Activated CD4-positive, alpha-beta T cell treated with anti-CD3 and anti-CD28 coated beads for 36 hours (primary cell): Measurements from ENCODE around the gene RASSF3. TPM values are rescaled to one million over a fixed set of nuclear protein-coding genes. Genes with fewer than 3 reads are reported as not detected.

ENCODE experiments used
- ATAC-seq: fragments of 200-7000 bp; cut with Tn5 transposase; one replicate; pipeline ENCODE4 v1.10.0; 2021; ENCODE audit warnings: mild to moderate bottlenecking, moderate library complexity
- CTCF ChIA-PET: fragments of 350-600 bp; sonication (Branson Sonifier 250); formaldehyde crosslinking; loops from one replicate; lab custom pipeline; 2021; ENCODE audit warnings: antibody characterized with exemption; lab: Charles Lee
- POLR2A ChIA-PET: fragments of 350-600 bp; sonication (Branson Sonifier 250); formaldehyde crosslinking; loops from one replicate; lab custom pipeline; 2021; ENCODE audit warnings: antibody characterized with exemption, inconsistent platforms; lab: Charles Lee
- DNase-seq: peaks from one replicate; pipeline ENCODE4 v3.0.0-alpha.2; 2020
- H3K27ac Mint-ChIP-seq: one replicate; pipeline ENCODE4 v1.8.0; 2021; ENCODE audit warnings: mixed read lengths
- H3K27me3 Mint-ChIP-seq: one replicate; pipeline ENCODE4 v1.8.0; 2021; ENCODE audit warnings: mixed read lengths
- H3K36me3 Mint-ChIP-seq: one replicate; pipeline ENCODE4 v1.8.0; 2021; ENCODE audit warnings: low read depth, mixed read lengths
- H3K4me1 Mint-ChIP-seq: one replicate; pipeline ENCODE4 v1.8.0; 2021; ENCODE audit warnings: mixed read lengths
- H3K4me3 Mint-ChIP-seq: one replicate; pipeline ENCODE4 v1.8.0; 2021; ENCODE audit warnings: mild to moderate bottlenecking, moderate library complexity, mixed read lengths
- H3K9me3 Mint-ChIP-seq: one replicate; pipeline ENCODE4 v1.8.0; 2021; ENCODE audit warnings: low read depth, mixed read lengths
- intact Hi-C, 2 experiments: fragments of 100-400 bp; cut with DNase I in 1 of 2; cut with micrococcal nuclease in 1 of 2; formaldehyde crosslinking; loops; one replicate each; pipeline versions ENCODE4 v1.14.2 to v1.15.1; 2022 to 2024; cut with DNase I, micrococcal nuclease
- microRNA-seq: library from miRNA; unstranded; fragments of <30 nt; microRNA quantifications from one replicate; pipeline ENCODE4 v1.2.0, GENCODE V29; 2021; ENCODE audit warnings: borderline replicate concordance
- total RNA-seq, 2 experiments: library from RNA; stranded (reverse); gene quantifications; one replicate each; pipeline ENCODE4 v1.2.3, GENCODE V29; 2021

RASSF3 gene
- total RNA-seq, 2 experiments from 2014 or later: 38.0 to 39.0 TPM

- Mint-ChIP-seq H3K36me3 (peaks cover 59% of the 10 kb centered on the region), H3K27me3 (no peaks in the 10 kb centered on the region), H3K9me3 (no peaks in the 10 kb centered on the region), H3K27ac (no peak overlapping the region), H3K4me1 (peaks cover 12% of the 10 kb centered on the region), H3K4me3 (no peak overlapping the region)
- peak; percentile 63 for ATAC-seq
- CTCF ChIA-PET: no interaction called here
- POLR2A ChIA-PET: no interaction called here
- intact Hi-C loops: no loop called here
- DNase-seq: no peak
These were observed 132.1 kb downstream of the RASSF3 start for GRCh38 chr12:64742416-64742815.

- Mint-ChIP-seq H3K36me3 (peaks cover 58% of the 10 kb centered on the region), H3K27ac (no peak overlapping the region), H3K4me3 (no peak overlapping the region), H3K9me3 (no peaks in the 10 kb centered on the region), H3K27me3 (no peaks in the 10 kb centered on the region), H3K4me1 (peaks cover 8% of the 10 kb centered on the region)
- no peak for DNase-seq
- ChIA-PET POLR2A (no interaction called here), CTCF (no interaction called here)
- intact Hi-C loops: no loop called here
- no peak for ATAC-seq
These were observed 132.9 kb downstream of the RASSF3 start for GRCh38 chr12:64743206-64743605.

- no peak for ATAC-seq
- ChIA-PET CTCF (interaction anchor here (0.5 to 1.6 kb wide), 2 partner anchors 13 to 222 kb away, joined by 3 to 4 read pairs; no protein-coding TSS in a partner anchor), POLR2A (no interaction called here)
- H3K27me3 Mint-ChIP-seq: no peaks in the 10 kb centered on the region
- no peaks in the 10 kb centered on the region for H3K9me3 Mint-ChIP-seq
- H3K27ac Mint-ChIP-seq: no peak overlapping the region
- peaks cover 8% of the 10 kb centered on the region for H3K4me1 Mint-ChIP-seq
- DNase-seq: no peak
- H3K4me3 Mint-ChIP-seq: no peak overlapping the region
- peaks cover 53% of the 10 kb centered on the region for H3K36me3 Mint-ChIP-seq
- intact Hi-C loops: no loop called here
These were observed 134.3 kb downstream of the RASSF3 start for GRCh38 chr12:64744422-64745258.

GRCh38 chr12:64745259-64745807 lies 135.0 kb downstream of the RASSF3 start:
- no peaks in the 10 kb centered on the region for H3K27me3 Mint-ChIP-seq
- POLR2A ChIA-PET: no interaction called here
- H3K36me3 Mint-ChIP-seq: peaks cover 49% of the 10 kb centered on the region
- no peaks in the 10 kb centered on the region for H3K9me3 Mint-ChIP-seq
- ATAC-seq (no peak), DNase-seq (no peak)
- CTCF ChIA-PET: interaction anchor here (0.5 to 1.6 kb wide), 3 partner anchors 12 to 221 kb away, joined by 3 to 4 read pairs (median 3); no protein-coding TSS in a partner anchor
- H3K4me3 Mint-ChIP-seq: no peak overlapping the region
- H3K4me1 Mint-ChIP-seq: peaks cover 8% of the 10 kb centered on the region
- no peak overlapping the region for H3K27ac Mint-ChIP-seq
- intact Hi-C loops: no loop called here

DNA sequence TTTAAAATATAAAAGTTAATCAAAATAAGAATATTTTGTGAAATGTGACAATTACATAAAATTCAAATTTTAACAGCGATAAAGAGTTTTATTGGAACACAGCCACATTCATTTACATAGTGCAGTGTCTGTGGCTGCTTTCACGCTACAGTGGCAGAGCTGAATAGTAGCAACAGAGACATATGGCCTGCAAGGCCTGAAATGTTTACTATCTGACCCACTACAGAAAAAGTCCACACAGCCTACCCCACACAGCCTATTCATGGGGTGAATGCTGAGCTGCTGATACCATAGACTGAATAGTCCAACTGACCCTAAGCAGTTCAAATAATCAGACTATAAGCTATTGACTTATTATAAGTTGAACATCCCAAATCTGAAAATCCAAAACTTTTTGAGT lies 135.7 kb downstream of the RASSF3 start:
- Mint-ChIP-seq H3K9me3 (no peaks in the 10 kb centered on the region), H3K27me3 (no peaks in the 10 kb centered on the region), H3K27ac (no peak overlapping the region), H3K4me1 (peaks cover 8% of the 10 kb centered on the region), H3K36me3 (peaks cover 48% of the 10 kb centered on the region), H3K4me3 (no peak overlapping the region)
- ChIA-PET CTCF (interaction anchor here (0.6 to 1.0 kb wide), 4 partner anchors 50 to 328 kb away, joined by 3 to 4 read pairs (median 4); no protein-coding TSS in a partner anchor), POLR2A (no interaction called here)
- intact Hi-C loops: no loop called here
- DNase-seq (no peak), ATAC-seq (no peak)

GRCh38 chr12:64746663-64747062 lies 136.4 kb downstream of the RASSF3 start:
- Mint-ChIP-seq H3K4me3 (no peak overlapping the region), H3K36me3 (peaks cover 45% of the 10 kb centered on the region), H3K27me3 (no peaks in the 10 kb centered on the region), H3K4me1 (peaks cover 8% of the 10 kb centered on the region), H3K9me3 (no peaks in the 10 kb centered on the region), H3K27ac (no peak overlapping the region)
- DNase-seq (no peak), ATAC-seq (no peak)
- intact Hi-C loops: no loop called here
- POLR2A ChIA-PET: no interaction called here
- CTCF ChIA-PET: interaction anchor here (0.7 to 1.0 kb wide), 3 partner anchors 49 to 290 kb away, joined by 3 to 4 read pairs (median 3); no protein-coding TSS in a partner anchor

Small RNAs within 50 kb of the gene (microRNA-seq; reads per million reads assigned to microRNA genes)
- gene MIR548C (not detected), gene MIR548Z (not detected)

Other genes with a start within 250 kb of the RASSF3 start
- not detected for gene C12orf56, start 219.7 kb upstream of the RASSF3 start, total RNA-seq
- 100 to 1,000 TPM; 179 to 187 TPM for gene XPOT, start 206.1 kb upstream of the RASSF3 start, total RNA-seq
- 10 to 100 TPM; 14.0 to 15.4 TPM for gene TBK1, start 158.4 kb upstream of the RASSF3 start, total RNA-seq
- 10 to 100 TPM; 19.9 to 21.9 TPM for gene GNS, start 148.9 kb downstream of the RASSF3 start, total RNA-seq
- under 1 TPM; 0.30 to 0.37 TPM for gene TBC1D30, start 214.2 kb downstream of the RASSF3 start, total RNA-seq